K562 (cell line): ENCODE measurements around the gene PARP4. TPM values are rescaled to one million over a fixed set of nuclear protein-coding genes. Genes with fewer than 3 reads are reported as not detected.

Experiments
- ATAC-seq: fragments of 200-7000 bp; cut with Tn5 transposase; 3 replicates; pipeline ENCODE4 v1.9.1; 2020; ENCODE audit warnings: moderate library complexity
- BruUV-seq: library from RNA; stranded (reverse); fragments of 400-500 nt; replicated peaks from 2 replicates; lab custom pipeline; 2021; lab: Mats Ljungman, UMichigan
- CTCF ChIA-PET: fragments of 300-600 bp; formaldehyde crosslinking; extraction: SDS; loops from one replicate; lab custom pipeline; 2021; ENCODE audit warnings: low intra/inter-chr PET ratio; lab: Yijun Ruan, JAX
- POLR2A ChIA-PET: fragments of 300-600, 350-650 bp; sonication (Branson Sonifier 250); formaldehyde crosslinking; extraction: SDS; loops from one replicate; lab custom pipeline; 2021; ENCODE audit warnings: antibody characterized with exemption, inconsistent platforms; lab: Yijun Ruan, JAX
- DNase-seq, 4 experiments: peaks; one replicate each; pipeline versions ENCODE4 v3.0.0 to v3.0.0-alpha.2; 2011 to 2018; ENCODE audit warnings: low spot score in 3 of 4, mixed read lengths in 3 of 4; ENCODE audit errors: extremely low read depth in 1 of 4
- FAIRE-seq: peaks from 2 replicates; lab custom pipeline; 2011; peaks lifted over from hg19 to GRCh38; lab: Jason Lieb, UNC
- H2AFZ ChIP-seq: 2 replicates; pipeline ENCODE4 v1.6.0; 2011; ENCODE audit warnings: low read depth, low read length, control low read depth, inconsistent platforms
- H3K27ac ChIP-seq: fragments of 200-600 bp; 3 replicates; pipeline ENCODE4 v1.8.0; 2011; ENCODE audit warnings: low read depth, mild to moderate bottlenecking, control low read depth, inconsistent platforms, low read length, moderate library complexity, mixed read lengths; ENCODE audit errors: extremely low read depth
- H3K27me3 ChIP-seq, 2 experiments: fragments of 300-600 bp in 1 of 2; 2 replicates in 1 of 2; 3 replicates in 1 of 2; pipeline versions ENCODE4 v1.6.0 to v1.8.0; 2011; ENCODE audit warnings: inconsistent platforms in 2 of 2, low read length in 2 of 2, mild to moderate bottlenecking in 1 of 2, mixed read lengths in 1 of 2, moderate library complexity in 1 of 2; ENCODE audit not compliant: control insufficient read depth in 2 of 2, insufficient read depth in 2 of 2
- H3K36me3 ChIP-seq: fragments of 300-600 bp; 3 replicates; pipeline ENCODE4 v1.8.0; 2011; ENCODE audit warnings: mild to moderate bottlenecking, low read length, inconsistent platforms; ENCODE audit not compliant: control insufficient read depth, insufficient read depth
- H3K4me1 ChIP-seq, 2 experiments: fragments of 200-600 bp in 1 of 2; replicated peaks in 1 of 2; 2 replicates in 1 of 2; 3 replicates in 1 of 2; pipeline versions ENCODE4 v1.5.1 to v1.8.0; 2011; ENCODE audit warnings: inconsistent platforms in 2 of 2, low read length in 2 of 2, mild to moderate bottlenecking in 1 of 2, mixed read lengths in 1 of 2, moderate library complexity in 1 of 2; ENCODE audit not compliant: control insufficient read depth in 2 of 2, insufficient read depth in 2 of 2
- H3K4me2 ChIP-seq: 2 replicates; pipeline ENCODE4 v1.6.1; 2011; ENCODE audit warnings: low read length, control low read depth, inconsistent platforms, mixed read lengths; ENCODE audit not compliant: insufficient read depth
- H3K4me3 ChIP-seq: fragments of 200-600 bp; sonication (generic), shearing (Covaris generic); 2 replicates; pipeline ENCODE4 v1.5.1; 2016; ENCODE audit warnings: control low read depth, inconsistent platforms
- H3K79me2 ChIP-seq: fragments of 200-600 bp; 3 replicates; pipeline ENCODE4 v1.8.0; 2011; ENCODE audit warnings: low read length, inconsistent platforms; ENCODE audit not compliant: control insufficient read depth, insufficient read depth
- H3K9ac ChIP-seq, 2 experiments: 2 replicates each; pipeline versions ENCODE4 v1.6.0 to v1.6.1; 2011; ENCODE audit warnings: low read depth in 2 of 2, low read length in 2 of 2, control low read depth in 1 of 2, inconsistent platforms in 1 of 2, mild to moderate bottlenecking in 1 of 2, mixed read lengths in 1 of 2; ENCODE audit not compliant: insufficient read depth in 1 of 2
- H3K9me1 ChIP-seq: one replicate; pipeline ENCODE4 v1.6.0; 2011; ENCODE audit warnings: inconsistent platforms, mild to moderate bottlenecking, low read length, moderate library complexity; ENCODE audit not compliant: control insufficient read depth, insufficient read depth
- H3K9me3 ChIP-seq: replicated peaks from 2 replicates; pipeline ENCODE4 v1.5.1; 2011; ENCODE audit warnings: low read depth, low read length, inconsistent platforms; ENCODE audit not compliant: control insufficient read depth, insufficient read depth
- H4K20me1 ChIP-seq: replicated peaks from 2 replicates; pipeline ENCODE4 v1.6.1; 2011; ENCODE audit warnings: low read length, inconsistent platforms, mixed read lengths; ENCODE audit not compliant: control insufficient read depth, insufficient read depth
- ARNT ChIP-seq, 2 experiments: fragments of 450-650 bp; IDR thresholded peaks; 2 replicates each; pipeline ENCODE4 v1.6.1; 2016; ENCODE audit warnings: mild to moderate bottlenecking in 1 of 2
- BRD4 ChIP-seq: fragments of 200-600 bp; sonication (generic); IDR thresholded peaks from 2 replicates; pipeline ENCODE4 v1.6.1; 2017; ENCODE audit warnings: inconsistent platforms
- C11orf30 ChIP-seq: fragments of 450-650 bp; IDR thresholded peaks from 2 replicates; pipeline ENCODE4 v1.6.1; 2016; ENCODE audit warnings: low read depth, mild to moderate bottlenecking
- CC2D1A ChIP-seq: fragments of 450-650 bp; IDR thresholded peaks from 2 replicates; pipeline ENCODE4 v1.6.1; 2017; ENCODE audit warnings: mild to moderate bottlenecking
- GTF2E2 ChIP-seq: fragments of 200-800 bp; sonication (Bioruptor generic); IDR thresholded peaks from 2 replicates; pipeline ENCODE4 v1.6.1; 2016; ENCODE audit warnings: missing genetic modification characterization, missing compliant biosample characterization
- IFI16 ChIP-seq: fragments of 250-450 bp; sonication (Bioruptor Pico); IDR thresholded peaks from 2 replicates; pipeline ENCODE4 v2.1.2; 2022; ENCODE audit warnings: mild to moderate bottlenecking, inconsistent platforms
- KLF6 ChIP-seq: fragments of 250-450 bp; sonication (Bioruptor Pico); IDR thresholded peaks from 2 replicates; pipeline ENCODE4 v1.4.0; 2020; ENCODE audit warnings: mild to moderate bottlenecking, moderate library complexity, borderline replicate concordance
- NFRKB ChIP-seq: fragments of 450-650 bp; IDR thresholded peaks from 2 replicates; pipeline ENCODE4 v1.6.1; 2016; ENCODE audit warnings: low read depth
- NR3C1 ChIP-seq: sonication (generic); formaldehyde crosslinking; IDR thresholded peaks from 2 replicates; pipeline ENCODE4 v1.8.1; 2022; ENCODE audit warnings: missing genetic modification reagents
- TCF7L2 ChIP-seq: fragments of 150-350 bp; IDR thresholded peaks from 2 replicates; pipeline ENCODE4 v1.6.1; 2016; ENCODE audit warnings: low read depth, mild to moderate bottlenecking, low read length, moderate library complexity
- TRIM24 ChIP-seq, 2 experiments: fragments of 450-650 bp; IDR thresholded peaks; 2 replicates each; pipeline ENCODE4 v1.6.1; 2016
- ZBTB1 ChIP-seq: sonication (generic); formaldehyde crosslinking; IDR thresholded peaks from 2 replicates; pipeline ENCODE4 v1.8.1; 2023; ENCODE audit warnings: missing genetic modification reagents, low read depth, mild to moderate bottlenecking, borderline replicate concordance
- ZBTB8A ChIP-seq: fragments of 450-650 bp; IDR thresholded peaks from 2 replicates; pipeline ENCODE4 v1.6.1; 2018; ENCODE audit warnings: mild to moderate bottlenecking, moderate library complexity; ENCODE audit not compliant: partially characterized antibody
- ZBTB9 ChIP-seq: fragments of 450-650 bp; formaldehyde crosslinking; IDR thresholded peaks from 2 replicates; pipeline ENCODE4 v1.4.0; 2020; ENCODE audit warnings: mild to moderate bottlenecking, moderate library complexity
- ZNF41 ChIP-seq: fragments of 250-450 bp; sonication (Bioruptor Pico); conservative IDR thresholded peaks from 2 replicates; pipeline ENCODE4 v1.4.0; 2020; ENCODE audit warnings: mild to moderate bottlenecking
- WGBS: fragments of 100-300 bp; shearing (Covaris generic); methylation state at CpG from one replicate; pipeline ENCODE4 v1.1.6; 2016; ENCODE audit warnings: low coverage, mixed read lengths; ENCODE audit not compliant: insufficient coverage; ENCODE audit errors: missing lambda C conversion rate; 5-methylcytosine and 5-hydroxymethylcytosine counted together
- in situ Hi-C: fragments of 300-500 bp; cut with MboI; formaldehyde crosslinking; loops from 4 replicates; pipeline ENCODE4 v1.15.0; 2018; ENCODE audit warnings: inconsistent platforms, mixed read lengths
- intact Hi-C: fragments of 100-400 bp; cut with micrococcal nuclease; formaldehyde crosslinking; loops from 2 replicates; pipeline ENCODE4 v1.14.2; 2022
- polyA plus RNA-seq, 8 experiments: library from polyadenylated mRNA; depleted of rRNA in 4 of 8; stranded (reverse) in 5 of 8; unstranded in 3 of 8; fragments of >200 nt; fragmentation: Nextera tagmentation in 2 of 8; fragmentation: Illumina TruSeq in 1 of 8; extraction: Ambion mirVana in 2 of 8; extraction: Trizol in 1 of 8; gene quantifications; 2 replicates each; pipeline versions ENCODE4 v1.2.1 to v1.2.3, GENCODE V29; 2011 to 2014; ENCODE audit warnings: inconsistent platforms in 1 of 8, missing spikeins in 1 of 8
- total RNA-seq, 7 experiments: library from RNA; depleted of rRNA in 6 of 7; stranded (reverse); fragments of >200 nt in 6 of 7; fragmentation: Illumina TruSeq in 2 of 7; extraction: Trizol in 2 of 7; gene quantifications; 2 replicates each; pipeline versions ENCODE4 v1.2.1 to v1.2.3, GENCODE V29; 2011 to 2021; ENCODE audit warnings: low replicate concordance in 1 of 7
- TF ChIP-seq, protein P1 (sequence below): fragments of 450-650 bp; IDR thresholded peaks from 2 replicates; pipeline ENCODE4 v1.6.1; 2018; ENCODE audit not compliant: partially characterized antibody
- TF ChIP-seq, protein P2 (sequence below): fragments of 250-450 bp; sonication (Bioruptor Pico); IDR thresholded peaks from 2 replicates; pipeline ENCODE4 v1.8.0; 2021; ENCODE audit warnings: moderate library complexity, mild to moderate bottlenecking, inconsistent platforms
- TF ChIP-seq, protein P3 (sequence below): fragments of 450-650 bp; IDR thresholded peaks from 2 replicates; pipeline ENCODE4 v1.6.1; 2014; ENCODE audit warnings: low read depth, mild to moderate bottlenecking, moderate library complexity, borderline replicate concordance

PARP4 gene
- total and polyA plus RNA-seq, 9 of the 15 experiments (the other 6 are each of a cell fraction or from before 2014, with no cell fraction given): 6.3 to 26.3 (median 18.8) TPM

- TF ChIP-seq, protein P1, sequence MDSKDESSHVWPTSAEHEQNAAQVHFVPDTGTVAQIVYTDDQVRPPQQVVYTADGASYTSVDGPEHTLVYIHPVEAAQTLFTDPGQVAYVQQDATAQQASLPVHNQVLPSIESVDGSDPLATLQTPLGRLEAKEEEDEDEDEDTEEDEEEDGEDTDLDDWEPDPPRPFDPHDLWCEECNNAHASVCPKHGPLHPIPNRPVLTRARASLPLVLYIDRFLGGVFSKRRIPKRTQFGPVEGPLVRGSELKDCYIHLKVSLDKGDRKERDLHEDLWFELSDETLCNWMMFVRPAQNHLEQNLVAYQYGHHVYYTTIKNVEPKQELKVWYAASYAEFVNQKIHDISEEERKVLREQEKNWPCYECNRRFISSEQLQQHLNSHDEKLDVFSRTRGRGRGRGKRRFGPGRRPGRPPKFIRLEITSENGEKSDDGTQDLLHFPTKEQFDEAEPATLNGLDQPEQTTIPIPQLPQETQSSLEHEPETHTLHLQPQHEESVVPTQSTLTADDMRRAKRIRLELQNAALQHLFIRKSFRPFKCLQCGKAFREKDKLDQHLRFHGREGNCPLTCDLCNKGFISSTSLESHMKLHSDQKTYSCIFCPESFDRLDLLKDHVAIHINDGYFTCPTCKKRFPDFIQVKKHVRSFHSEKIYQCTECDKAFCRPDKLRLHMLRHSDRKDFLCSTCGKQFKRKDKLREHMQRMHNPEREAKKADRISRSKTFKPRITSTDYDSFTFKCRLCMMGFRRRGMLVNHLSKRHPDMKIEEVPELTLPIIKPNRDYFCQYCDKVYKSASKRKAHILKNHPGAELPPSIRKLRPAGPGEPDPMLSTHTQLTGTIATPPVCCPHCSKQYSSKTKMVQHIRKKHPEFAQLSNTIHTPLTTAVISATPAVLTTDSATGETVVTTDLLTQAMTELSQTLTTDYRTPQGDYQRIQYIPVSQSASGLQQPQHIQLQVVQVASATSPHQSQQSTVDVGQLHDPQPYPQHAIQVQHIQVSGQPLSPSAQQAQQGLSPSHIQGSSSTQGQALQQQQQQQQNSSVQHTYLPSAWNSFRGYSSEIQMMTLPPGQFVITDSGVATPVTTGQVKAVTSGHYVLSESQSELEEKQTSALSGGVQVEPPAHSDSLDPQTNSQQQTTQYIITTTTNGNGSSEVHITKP: no peak
- no peak for TF ChIP-seq CC2D1A
- no peak for TF ChIP-seq C11orf30
These were observed 60.5 kb downstream of the PARP4 start (continued) for GRCh38 chr13:24452044-24452443.

DNA sequence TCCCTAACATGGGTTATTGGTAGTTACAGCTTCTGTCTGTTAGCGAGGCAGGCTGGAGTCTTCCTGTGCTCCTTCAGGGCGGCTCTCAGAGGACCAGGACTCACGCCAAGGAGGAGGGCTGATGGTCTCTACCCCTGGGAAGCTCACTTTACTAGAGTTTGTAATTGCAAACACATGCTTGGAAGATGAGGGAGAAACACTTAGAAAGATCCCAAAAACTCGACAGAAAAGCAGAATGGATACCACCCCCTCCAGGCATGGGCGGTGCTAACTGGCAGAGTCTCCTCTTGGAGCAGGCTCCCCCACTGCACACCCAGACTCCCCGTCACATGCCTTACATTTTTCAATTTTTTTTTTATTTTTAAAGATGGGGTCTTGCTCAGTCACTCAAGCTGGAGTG, 62.0 kb downstream of the PARP4 start:
- WGBS: 85% methylated on average over 6 of the region's 6 CpGs
- Histone ChIP-seq H3K9me1 (no peaks in the 10 kb centered on the region), H3K27ac (no peak overlapping the region), H3K4me3 (no peak overlapping the region), H3K36me3 (peaks cover 34% of the 10 kb centered on the region; the same call in 1 of the 3 replicates), H3K4me2 (no peak overlapping the region), H2AFZ (no peak overlapping the region), H3K9ac (no peak overlapping the region), H3K79me2 (no peaks in the 10 kb centered on the region), H3K4me1 (no peaks in the 10 kb centered on the region), H4K20me1 (no peaks in the 10 kb centered on the region), H3K27me3 (no peaks in the 10 kb centered on the region), H3K9me3 (no peaks in the 10 kb centered on the region)
- DNase-seq (no peak), ATAC-seq (no peak), FAIRE-seq (no peak)
- ChIA-PET CTCF (no interaction called here), POLR2A (no interaction called here)
- intact Hi-C loops (no loop called here), in situ Hi-C loops (no loop called here)
- no TSS peak for BruUV-seq
- TF ChIP-seq NR3C1 (CRISPR knock-in tag) (no peak), TRIM24 (IDR thresholded peaks at IDR 0.05) (no peak), ARNT (IDR thresholded peaks at IDR 0.05) (no peak), BRD4 (no peak), IFI16 (CRISPR knock-in tag) (no peak), TCF7L2 (no peak), KLF6 (no peak), ZBTB1 (no peak), NFRKB (no peak), ZBTB9 (CRISPR knock-in tag) (no peak), ZNF41 (no peak), GTF2E2 (no peak), ZBTB8A (no peak)
- TF ChIP-seq, protein P2, sequence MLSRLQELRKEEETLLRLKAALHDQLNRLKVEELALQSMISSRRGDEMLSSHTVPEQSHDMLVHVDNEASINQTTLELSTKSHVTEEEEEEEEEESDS (CRISPR knock-in tag): no peak
- TF ChIP-seq, protein P3, sequence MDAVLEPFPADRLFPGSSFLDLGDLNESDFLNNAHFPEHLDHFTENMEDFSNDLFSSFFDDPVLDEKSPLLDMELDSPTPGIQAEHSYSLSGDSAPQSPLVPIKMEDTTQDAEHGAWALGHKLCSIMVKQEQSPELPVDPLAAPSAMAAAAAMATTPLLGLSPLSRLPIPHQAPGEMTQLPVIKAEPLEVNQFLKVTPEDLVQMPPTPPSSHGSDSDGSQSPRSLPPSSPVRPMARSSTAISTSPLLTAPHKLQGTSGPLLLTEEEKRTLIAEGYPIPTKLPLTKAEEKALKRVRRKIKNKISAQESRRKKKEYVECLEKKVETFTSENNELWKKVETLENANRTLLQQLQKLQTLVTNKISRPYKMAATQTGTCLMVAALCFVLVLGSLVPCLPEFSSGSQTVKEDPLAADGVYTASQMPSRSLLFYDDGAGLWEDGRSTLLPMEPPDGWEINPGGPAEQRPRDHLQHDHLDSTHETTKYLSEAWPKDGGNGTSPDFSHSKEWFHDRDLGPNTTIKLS: no peak
